Parietal lobe (tissue), 1 donor: ENCODE measurements around the gene LPIN3. TPM values are rescaled to one million over a fixed set of nuclear protein-coding genes. Genes with fewer than 3 reads are reported as not detected.

Source experiments
- total RNA-seq: library from RNA; depleted of rRNA; stranded (reverse); fragments of >200 nt; gene quantifications from one replicate; pipeline ENCODE4 v1.2.3, GENCODE V29; 2014

LPIN3 gene, protein sequence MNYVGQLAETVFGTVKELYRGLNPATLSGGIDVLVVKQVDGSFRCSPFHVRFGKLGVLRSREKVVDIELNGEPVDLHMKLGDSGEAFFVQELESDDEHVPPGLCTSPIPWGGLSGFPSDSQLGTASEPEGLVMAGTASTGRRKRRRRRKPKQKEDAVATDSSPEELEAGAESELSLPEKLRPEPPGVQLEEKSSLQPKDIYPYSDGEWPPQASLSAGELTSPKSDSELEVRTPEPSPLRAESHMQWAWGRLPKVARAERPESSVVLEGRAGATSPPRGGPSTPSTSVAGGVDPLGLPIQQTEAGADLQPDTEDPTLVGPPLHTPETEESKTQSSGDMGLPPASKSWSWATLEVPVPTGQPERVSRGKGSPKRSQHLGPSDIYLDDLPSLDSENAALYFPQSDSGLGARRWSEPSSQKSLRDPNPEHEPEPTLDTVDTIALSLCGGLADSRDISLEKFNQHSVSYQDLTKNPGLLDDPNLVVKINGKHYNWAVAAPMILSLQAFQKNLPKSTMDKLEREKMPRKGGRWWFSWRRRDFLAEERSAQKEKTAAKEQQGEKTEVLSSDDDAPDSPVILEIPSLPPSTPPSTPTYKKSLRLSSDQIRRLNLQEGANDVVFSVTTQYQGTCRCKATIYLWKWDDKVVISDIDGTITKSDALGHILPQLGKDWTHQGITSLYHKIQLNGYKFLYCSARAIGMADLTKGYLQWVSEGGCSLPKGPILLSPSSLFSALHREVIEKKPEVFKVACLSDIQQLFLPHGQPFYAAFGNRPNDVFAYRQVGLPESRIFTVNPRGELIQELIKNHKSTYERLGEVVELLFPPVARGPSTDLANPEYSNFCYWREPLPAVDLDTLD
- total RNA-seq: 0.63 TPM

DNA sequence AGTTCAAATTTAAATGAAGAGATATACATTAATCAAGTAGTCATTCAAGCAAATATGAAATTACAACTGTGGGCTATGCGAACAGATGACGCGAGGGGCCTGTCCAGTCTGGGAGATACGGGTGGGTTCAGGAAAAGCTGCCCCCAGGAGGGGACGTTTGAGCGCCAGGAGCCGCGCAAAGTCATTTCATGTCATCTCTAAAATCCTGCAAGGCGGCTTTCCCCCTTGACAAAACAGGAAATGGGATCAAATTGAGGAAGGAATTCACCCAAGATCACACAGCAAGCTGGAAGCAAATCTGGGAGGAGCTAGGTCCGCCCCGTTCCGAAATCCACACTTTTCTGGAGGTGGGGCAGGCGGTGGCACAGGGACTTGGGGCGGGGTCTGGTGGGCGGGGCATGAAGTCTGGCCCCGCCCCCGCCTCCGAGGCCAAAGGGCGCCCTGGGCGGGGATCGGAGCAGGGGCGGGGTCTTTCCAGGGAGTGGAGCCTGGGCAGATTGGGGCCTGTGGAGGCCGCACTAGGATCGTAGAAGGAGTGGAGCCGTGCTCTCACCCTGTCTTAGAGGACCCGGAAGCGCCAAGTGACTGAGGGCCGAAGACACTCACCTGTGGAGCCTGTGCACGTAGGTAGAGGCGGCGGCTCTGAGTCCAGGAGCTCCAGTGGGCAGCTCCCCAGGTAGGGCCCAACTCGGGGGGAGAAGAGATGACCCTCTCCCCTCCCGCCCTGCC lies at the start of gene LPIN3:
LPIN3 (plus strand) TSS at position 495 of the 729 bp plus-strand sequence. CDS start 4,983 bp downstream, outside the sequence.

DNA sequence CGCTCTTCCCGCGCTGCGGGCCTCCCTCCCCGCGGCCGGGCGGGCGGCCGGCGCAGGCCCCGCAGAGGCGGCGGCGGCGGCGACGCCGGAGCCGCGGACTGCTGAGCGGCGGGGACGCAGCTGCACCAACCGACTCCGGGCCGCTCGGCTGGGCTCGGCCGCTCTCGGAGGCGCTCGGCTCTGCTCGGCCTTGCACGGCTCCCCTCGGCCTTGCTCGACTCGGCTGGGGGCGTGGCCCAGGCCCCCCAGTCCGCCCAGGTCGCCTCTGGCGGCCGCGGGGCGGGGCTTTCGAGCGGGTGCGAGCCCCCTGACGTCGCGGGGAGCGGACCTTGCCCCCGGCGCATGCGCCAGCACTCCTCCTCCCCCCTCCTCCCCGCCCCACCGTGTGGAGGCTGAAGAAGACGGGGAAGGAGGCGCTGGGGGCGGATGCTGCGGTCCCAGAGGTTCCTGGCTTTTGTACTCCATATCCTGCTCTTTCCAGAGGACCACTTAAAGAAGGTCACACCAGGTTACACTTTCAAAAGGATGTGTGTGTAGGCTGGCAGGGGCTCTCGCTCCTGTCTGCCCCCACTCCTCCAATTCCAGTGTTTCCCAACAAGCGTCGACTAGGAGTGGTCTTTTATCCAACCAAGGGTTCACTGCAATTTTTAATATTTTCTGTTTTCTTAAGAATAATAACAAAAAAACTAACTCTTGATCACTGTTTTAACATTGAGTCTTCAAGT lies 22.9 kb upstream of the LPIN3 start, which contains the start of gene ZHX3:
ZHX3 (minus strand) TSS at position 186 of the 725 bp plus-strand sequence. CDS start 112,815 bp downstream, outside the sequence.

DNA sequence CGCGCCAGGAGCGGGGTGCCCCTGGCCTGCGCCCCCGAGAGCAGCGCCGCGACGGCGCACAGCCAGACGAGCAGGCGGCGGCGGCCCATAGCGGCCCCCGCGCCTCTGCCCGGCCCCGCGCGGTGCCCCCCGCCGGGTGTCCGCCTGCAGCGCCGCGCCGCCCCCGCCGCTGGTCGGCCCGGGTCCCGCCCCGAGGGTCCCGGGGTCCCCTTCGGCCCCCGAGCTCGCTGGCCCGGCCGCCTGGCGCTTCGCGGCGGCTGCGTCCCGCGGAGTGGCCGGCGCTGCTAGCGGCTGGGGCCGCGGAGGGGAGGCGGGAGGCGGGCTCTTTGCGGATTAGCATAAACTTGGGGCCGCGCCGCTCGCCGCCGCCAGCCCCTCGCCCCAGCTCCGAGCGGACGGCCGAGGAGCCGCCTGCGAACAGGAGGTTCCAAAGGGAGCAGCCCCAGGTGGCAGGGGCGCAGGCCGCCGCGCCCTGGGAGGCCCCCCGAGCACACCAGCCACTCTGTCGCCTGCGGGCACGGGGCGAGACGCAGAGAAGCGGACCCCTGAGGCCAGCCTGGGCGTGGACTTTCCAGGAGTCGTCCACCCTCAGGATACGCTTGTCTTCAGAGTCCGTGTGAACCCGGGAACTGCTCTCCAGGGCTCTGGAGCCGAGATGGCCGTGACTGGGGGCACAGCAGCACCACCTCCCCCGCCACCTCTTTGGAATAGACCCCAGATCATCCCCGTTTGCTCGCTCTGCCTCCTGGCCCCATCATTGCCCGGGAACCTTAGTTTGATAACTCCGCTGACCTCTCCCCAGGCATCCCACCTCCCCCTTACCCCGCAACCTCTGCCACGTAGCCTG lies 26.1 kb downstream of the LPIN3 start, which contains the start of gene EMILIN3:
EMILIN3 (minus strand) TSS at position 273 of the 847 bp plus-strand sequence; CDS start at position 89, 184 bp downstream.

Other genes with a start within 250 kb of the LPIN3 start
- 264 TPM for gene PLCG1, start 203.3 kb upstream of the LPIN3 start, total RNA-seq
- 32.2 TPM for gene ZHX3, start 23.1 kb upstream of the LPIN3 start, total RNA-seq
- 3.1 TPM for gene EMILIN3, start 26.0 kb downstream of the LPIN3 start, total RNA-seq